ENCODE data around the gene TBCA.

DNA sequence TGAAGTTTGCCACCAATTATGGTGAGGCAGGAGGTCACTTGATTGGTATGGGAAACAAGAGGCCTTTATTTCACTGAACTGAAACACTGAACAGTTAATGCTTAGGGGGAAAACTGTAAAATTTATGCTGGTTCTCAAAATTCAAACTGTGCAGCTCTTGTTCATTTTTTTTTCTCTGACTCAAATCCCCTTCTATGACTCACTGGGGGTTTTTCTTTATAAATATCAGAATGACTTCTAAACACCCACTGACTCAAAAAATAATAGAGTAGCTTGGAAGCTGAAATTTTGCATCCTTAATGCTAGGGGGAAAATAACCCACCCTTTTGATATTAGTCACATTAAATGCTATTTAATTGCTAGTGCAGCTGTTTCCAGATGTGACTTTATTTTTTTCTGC lies 113.5 kb downstream of the TBCA start:
- TF ChIP-seq SP1 (IDR thresholded peaks at IDR 0.05; ENCODE audit: low read depth) = no peak
- TF ChIP-seq, protein P1, sequence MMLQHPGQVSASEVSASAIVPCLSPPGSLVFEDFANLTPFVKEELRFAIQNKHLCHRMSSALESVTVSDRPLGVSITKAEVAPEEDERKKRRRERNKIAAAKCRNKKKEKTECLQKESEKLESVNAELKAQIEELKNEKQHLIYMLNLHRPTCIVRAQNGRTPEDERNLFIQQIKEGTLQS (IDR thresholded peaks at IDR 0.05) = no peak
- TF ChIP-seq, protein P2, sequence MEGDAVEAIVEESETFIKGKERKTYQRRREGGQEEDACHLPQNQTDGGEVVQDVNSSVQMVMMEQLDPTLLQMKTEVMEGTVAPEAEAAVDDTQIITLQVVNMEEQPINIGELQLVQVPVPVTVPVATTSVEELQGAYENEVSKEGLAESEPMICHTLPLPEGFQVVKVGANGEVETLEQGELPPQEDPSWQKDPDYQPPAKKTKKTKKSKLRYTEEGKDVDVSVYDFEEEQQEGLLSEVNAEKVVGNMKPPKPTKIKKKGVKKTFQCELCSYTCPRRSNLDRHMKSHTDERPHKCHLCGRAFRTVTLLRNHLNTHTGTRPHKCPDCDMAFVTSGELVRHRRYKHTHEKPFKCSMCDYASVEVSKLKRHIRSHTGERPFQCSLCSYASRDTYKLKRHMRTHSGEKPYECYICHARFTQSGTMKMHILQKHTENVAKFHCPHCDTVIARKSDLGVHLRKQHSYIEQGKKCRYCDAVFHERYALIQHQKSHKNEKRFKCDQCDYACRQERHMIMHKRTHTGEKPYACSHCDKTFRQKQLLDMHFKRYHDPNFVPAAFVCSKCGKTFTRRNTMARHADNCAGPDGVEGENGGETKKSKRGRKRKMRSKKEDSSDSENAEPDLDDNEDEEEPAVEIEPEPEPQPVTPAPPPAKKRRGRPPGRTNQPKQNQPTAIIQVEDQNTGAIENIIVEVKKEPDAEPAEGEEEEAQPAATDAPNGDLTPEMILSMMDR (IDR thresholded peaks at IDR 0.05 in 2 of 3, conservative IDR thresholded peaks at IDR 0.05 in 1 of 3; ENCODE audit: borderline replicate concordance in 1 of 3, insufficient read depth in 1 of 3, low read depth in 2 of 3, low read length in 2 of 3) = no peak
- no peak for TF ChIP-seq POLR2AphosphoS5 (IDR thresholded peaks at IDR 0.05; ENCODE audit: low read depth, low read length)

All from HCT116 (cell line).